ENCODE results near the gene ZNF628.

ZNF628 gene

GRCh38 chr19:55436847-55437246, 39.6 kb upstream of the ZNF628 start:
- no peak overlapping the region for H3K4me3 ChIP-seq (replicated peaks; ENCODE audit: low read depth, low read length)
- DNase-seq (ENCODE audit: extremely low read depth, low read depth), result no peak
- no peak for TF ChIP-seq CTCF (IDR thresholded peaks at IDR 0.05; ENCODE audit: low read depth, low read length, missing control alignments)

GRCh38 chr19:55437410-55437809, 39.0 kb upstream of the ZNF628 start:
- H3K4me3 ChIP-seq (replicated peaks; ENCODE audit: low read depth, low read length), result no peak overlapping the region
- TF ChIP-seq CTCF (IDR thresholded peaks at IDR 0.05; ENCODE audit: low read depth, low read length, missing control alignments), result no peak
- no peak for DNase-seq (ENCODE audit: extremely low read depth, low read depth)

GRCh38 chr19:55439052-55439451, 37.4 kb upstream of the ZNF628 start:
- TF ChIP-seq CTCF (IDR thresholded peaks at IDR 0.05; ENCODE audit: low read depth, low read length, missing control alignments), result no peak
- H3K4me3 ChIP-seq (replicated peaks; ENCODE audit: low read depth, low read length), result no peak overlapping the region
- DNase-seq (ENCODE audit: extremely low read depth, low read depth), result no peak

- DNase-seq (ENCODE audit: extremely low read depth, low read depth), result no peak
- no peak overlapping the region for H3K4me3 ChIP-seq (replicated peaks; ENCODE audit: low read depth, low read length)
- TF ChIP-seq CTCF (IDR thresholded peaks at IDR 0.05; ENCODE audit: low read depth, low read length, missing control alignments), result no peak
These were observed 35.9 kb upstream of the ZNF628 start for GRCh38 chr19:55440411-55441105.

GRCh38 chr19:55441319-55441691, 35.1 kb upstream of the ZNF628 start:
- no peak for DNase-seq (ENCODE audit: extremely low read depth, low read depth)
- TF ChIP-seq CTCF (IDR thresholded peaks at IDR 0.05; ENCODE audit: low read depth, low read length, missing control alignments), result no peak

GRCh38 chr19:55441692-55442321, 34.6 kb upstream of the ZNF628 start:
- DNase-seq (ENCODE audit: extremely low read depth, low read depth), result no peak
- H3K4me3 ChIP-seq (replicated peaks; ENCODE audit: low read depth, low read length), result no peak overlapping the region
- no peak for TF ChIP-seq CTCF (IDR thresholded peaks at IDR 0.05; ENCODE audit: low read depth, low read length, missing control alignments)

More at GRCh38 chr19:55441319-55441691, 35.1 kb upstream of the ZNF628 start:
- H3K4me3 ChIP-seq (replicated peaks; ENCODE audit: low read depth, low read length), result no peak overlapping the region

Data from HFF-Myc (cell line).